ENCODE results near the gene PLBD1. TPM values are rescaled to one million over a fixed set of nuclear protein-coding genes. Genes with fewer than 3 reads are reported as not detected.

PLBD1 gene
- total RNA-seq, 2 donors from 2014 or later: 17.9 to 32.5 TPM

GRCh38 chr12:14537088-14537487 lies 30.6 kb downstream of the PLBD1 start:
- Mint-ChIP-seq H3K36me3 (ENCODE audit: low read depth) (peaks cover 27% of the 10 kb centered on the region), H3K27me3 (ENCODE audit: insufficient read depth) (no peaks in the 10 kb centered on the region), H3K27ac (no peak overlapping the region), H3K9me3 (no peaks in the 10 kb centered on the region), H3K4me1 (peaks cover under 1% of the 10 kb centered on the region), H3K4me3 (no peak overlapping the region)
- TF ChIP-seq CTCF (conservative IDR thresholded peaks at IDR 0.05): no peak
- Histone ChIP-seq H3K9me3 (ENCODE audit: control insufficient read depth, low read length) (no peaks in the 10 kb centered on the region), H3K4me3 (ENCODE audit: low read length) (no peak overlapping the region), H3K27me3 (ENCODE audit: control insufficient read depth, insufficient read depth, low read length, poor library complexity, severe bottlenecking) (no peaks in the 10 kb centered on the region), H3K4me1 (ENCODE audit: control insufficient read depth, insufficient read depth, low read length) (no peaks in the 10 kb centered on the region), H3K36me3 (ENCODE audit: control insufficient read depth, insufficient read depth, low read length) (no peaks in the 10 kb centered on the region), H3K9ac (ENCODE audit: extremely low read depth, low read length, poor library complexity, severe bottlenecking) (no peak overlapping the region), H3K27ac (ENCODE audit: low read depth, low read length) (no peak overlapping the region)
- WGBS, 2 experiments (ENCODE audit: insufficient coverage in 1 of 2, insufficient read length in 1 of 2): 87 to 94% methylated on average over 4 to 5 of the region's 5 CpGs
- DNase-seq: no peak

GRCh38 chr12:14532152-14532551 lies 35.5 kb downstream of the PLBD1 start:
- no peak for TF ChIP-seq CTCF (conservative IDR thresholded peaks at IDR 0.05)
- Histone ChIP-seq H3K9me3 (ENCODE audit: control insufficient read depth, low read length) (no peaks in the 10 kb centered on the region), H3K4me3 (ENCODE audit: low read length) (no peak overlapping the region), H3K4me1 (ENCODE audit: control insufficient read depth, insufficient read depth, low read length) (peaks cover 9% of the 10 kb centered on the region), H3K9ac (ENCODE audit: extremely low read depth, low read length, poor library complexity, severe bottlenecking) (no peak overlapping the region), H3K36me3 (ENCODE audit: control insufficient read depth, insufficient read depth, low read length) (no peaks in the 10 kb centered on the region), H3K27me3 (ENCODE audit: control insufficient read depth, insufficient read depth, low read length, poor library complexity, severe bottlenecking) (no peaks in the 10 kb centered on the region), H3K27ac (ENCODE audit: low read depth, low read length) (no peak overlapping the region)
- H3K36me3 Mint-ChIP-seq (ENCODE audit: low read depth): peaks cover 23% of the 10 kb centered on the region
- no peaks in the 10 kb centered on the region for H3K9me3 Mint-ChIP-seq
- no peak overlapping the region for H3K4me3 Mint-ChIP-seq
- H3K27ac Mint-ChIP-seq: peak overlapping the region; percentile 69
- H3K27me3 Mint-ChIP-seq (ENCODE audit: insufficient read depth): no peaks in the 10 kb centered on the region
- no peak for DNase-seq
- WGBS, 2 experiments (ENCODE audit: insufficient coverage in 1 of 2, insufficient read length in 1 of 2): 92 to 98% methylated on average over 8 to 10 of the region's 10 CpGs
- peaks cover 25% of the 10 kb centered on the region for H3K4me1 Mint-ChIP-seq

- peaks cover 36% of the 10 kb centered on the region for H3K9me3 Mint-ChIP-seq
- peaks cover 14% of the 10 kb centered on the region for H3K4me1 Mint-ChIP-seq
- TF ChIP-seq CTCF (conservative IDR thresholded peaks at IDR 0.05): no peak
- Histone ChIP-seq H3K27ac (ENCODE audit: low read depth, low read length) (no peak overlapping the region), H3K27me3 (ENCODE audit: control insufficient read depth, insufficient read depth, low read length, poor library complexity, severe bottlenecking) (no peaks in the 10 kb centered on the region), H3K4me1 (ENCODE audit: control insufficient read depth, insufficient read depth, low read length) (peaks cover 9% of the 10 kb centered on the region), H3K36me3 (ENCODE audit: control insufficient read depth, insufficient read depth, low read length) (no peaks in the 10 kb centered on the region), H3K9me3 (ENCODE audit: control insufficient read depth, low read length) (peaks cover 27% of the 10 kb centered on the region), H3K9ac (ENCODE audit: extremely low read depth, low read length, poor library complexity, severe bottlenecking) (no peak overlapping the region), H3K4me3 (ENCODE audit: low read length) (no peak overlapping the region)
- no peak overlapping the region for H3K27ac Mint-ChIP-seq
- peaks cover 29% of the 10 kb centered on the region for H3K36me3 Mint-ChIP-seq (ENCODE audit: low read depth)
- no peak overlapping the region for H3K4me3 Mint-ChIP-seq
- 86 to 100% methylated on average over 1 to 2 of the region's 2 CpGs for WGBS, 2 experiments (ENCODE audit: insufficient coverage in 1 of 2, insufficient read length in 1 of 2)
- H3K27me3 Mint-ChIP-seq (ENCODE audit: insufficient read depth): no peaks in the 10 kb centered on the region
- DNase-seq: no peak
These were observed 41.7 kb downstream of the PLBD1 start for GRCh38 chr12:14525964-14526363.
